GM20000 (cell line): ENCODE data around the gene SLC30A4.

Source experiments
- DNase-seq: peaks from one replicate; pipeline ENCODE4 v3.0.0; 2012; ENCODE audit warnings: low spot score
- TF ChIP-seq, protein P1 (sequence below): IDR thresholded peaks from 2 replicates; pipeline ENCODE4 v1.5.1; 2012; ENCODE audit warnings: mild to moderate bottlenecking, control low read depth; ENCODE audit errors: extremely low read depth, missing control alignments

SLC30A4 gene

DNA sequence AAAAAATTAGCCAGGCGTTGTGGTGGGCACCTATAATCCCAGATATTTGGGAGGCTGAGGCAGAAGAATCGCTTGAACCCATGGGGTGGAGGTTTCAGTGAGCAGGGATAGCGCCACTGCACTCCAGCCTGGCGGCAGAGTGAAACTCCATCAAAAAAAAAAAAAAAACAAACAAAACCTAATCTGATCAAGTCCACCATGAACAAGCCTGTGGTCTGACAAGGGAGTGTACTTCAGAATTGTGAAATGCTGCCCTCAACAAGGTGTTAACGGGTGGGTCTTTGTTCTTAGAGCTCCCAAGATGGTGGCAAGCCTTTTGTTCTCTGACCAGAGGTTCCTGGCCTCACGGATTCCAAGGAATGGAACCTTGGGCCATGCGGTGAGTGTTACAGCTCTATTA, 24.2 kb upstream of the SLC30A4 start:
- DNase-seq: no peak
- TF ChIP-seq, protein P1, sequence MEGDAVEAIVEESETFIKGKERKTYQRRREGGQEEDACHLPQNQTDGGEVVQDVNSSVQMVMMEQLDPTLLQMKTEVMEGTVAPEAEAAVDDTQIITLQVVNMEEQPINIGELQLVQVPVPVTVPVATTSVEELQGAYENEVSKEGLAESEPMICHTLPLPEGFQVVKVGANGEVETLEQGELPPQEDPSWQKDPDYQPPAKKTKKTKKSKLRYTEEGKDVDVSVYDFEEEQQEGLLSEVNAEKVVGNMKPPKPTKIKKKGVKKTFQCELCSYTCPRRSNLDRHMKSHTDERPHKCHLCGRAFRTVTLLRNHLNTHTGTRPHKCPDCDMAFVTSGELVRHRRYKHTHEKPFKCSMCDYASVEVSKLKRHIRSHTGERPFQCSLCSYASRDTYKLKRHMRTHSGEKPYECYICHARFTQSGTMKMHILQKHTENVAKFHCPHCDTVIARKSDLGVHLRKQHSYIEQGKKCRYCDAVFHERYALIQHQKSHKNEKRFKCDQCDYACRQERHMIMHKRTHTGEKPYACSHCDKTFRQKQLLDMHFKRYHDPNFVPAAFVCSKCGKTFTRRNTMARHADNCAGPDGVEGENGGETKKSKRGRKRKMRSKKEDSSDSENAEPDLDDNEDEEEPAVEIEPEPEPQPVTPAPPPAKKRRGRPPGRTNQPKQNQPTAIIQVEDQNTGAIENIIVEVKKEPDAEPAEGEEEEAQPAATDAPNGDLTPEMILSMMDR: no peak

DNA sequence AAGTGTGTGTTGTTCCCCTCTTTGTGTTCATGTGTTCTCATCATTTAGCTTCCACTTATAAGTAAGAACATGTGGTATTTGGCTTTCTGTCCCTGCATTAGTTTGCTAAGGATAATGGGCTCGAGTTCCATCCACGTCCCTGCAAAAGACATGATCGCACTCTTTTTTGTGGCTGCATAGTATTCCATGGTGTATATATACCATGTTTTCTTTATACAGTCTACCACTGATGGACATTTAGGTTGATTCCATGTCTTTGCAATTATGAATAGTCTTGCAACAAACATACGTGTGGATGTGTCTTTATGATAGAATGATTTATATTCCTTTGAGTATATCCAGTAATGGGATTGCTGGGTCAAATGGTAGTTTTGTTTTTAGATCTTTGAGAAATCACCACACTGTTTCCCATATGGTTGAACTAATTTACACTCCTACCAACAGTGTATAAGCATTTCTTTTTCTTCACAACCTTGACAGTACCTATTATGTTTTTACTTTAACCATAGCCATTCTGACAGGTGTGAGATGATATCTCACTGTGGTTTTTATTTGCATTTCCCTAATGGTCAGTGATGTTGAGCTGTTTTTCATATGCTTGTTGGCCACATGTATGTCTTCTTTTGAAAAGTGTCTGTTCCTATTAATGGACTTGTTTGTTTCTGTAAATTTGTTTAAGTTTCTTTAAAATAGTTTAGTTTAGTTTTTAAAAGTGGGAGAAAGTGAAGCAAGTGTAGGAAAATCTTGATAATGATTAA, 21.9 kb upstream of the SLC30A4 start:
- DNase-seq: no peak
- TF ChIP-seq, protein P1: no peak

DNA sequence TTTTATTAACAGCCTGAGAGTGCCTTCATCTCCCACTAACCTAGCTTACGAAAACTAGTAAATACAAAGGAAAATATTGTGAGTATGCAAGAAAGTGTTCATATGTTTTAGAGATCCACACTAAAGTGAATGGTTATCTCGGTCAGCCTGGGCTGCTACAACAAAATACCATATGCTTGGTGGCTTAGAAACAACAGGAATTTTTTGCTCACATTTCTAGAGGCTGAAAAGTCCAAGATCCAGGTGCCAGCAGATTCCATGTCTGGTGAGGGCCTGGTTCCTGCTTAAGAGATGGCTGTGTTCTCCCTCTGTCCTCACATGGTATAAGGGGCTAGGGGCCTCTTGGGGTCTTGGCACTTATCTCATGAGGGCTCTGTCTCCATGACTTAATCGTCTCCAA, 20.5 kb upstream of the SLC30A4 start:
- no peak for DNase-seq
- TF ChIP-seq, protein P1: no peak

DNA sequence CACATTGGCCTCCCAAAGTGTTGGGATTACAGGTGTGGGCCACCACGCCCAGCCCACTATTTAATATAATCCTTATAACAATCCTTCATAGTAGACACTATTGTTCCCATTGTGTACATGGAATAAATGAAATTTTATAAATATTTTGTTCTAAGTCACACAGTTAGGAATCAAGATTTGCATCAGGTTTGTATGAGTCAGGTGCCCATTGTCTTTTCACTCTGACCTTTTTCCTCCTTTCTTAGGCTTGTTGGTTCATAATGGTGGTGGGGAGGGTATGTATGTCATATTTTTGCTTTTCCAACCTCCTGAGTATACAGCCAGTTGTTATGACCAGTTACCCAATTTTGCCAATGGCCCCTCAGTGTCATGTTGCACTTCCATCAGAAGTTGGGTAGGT, 18.0 kb upstream of the SLC30A4 start:
- DNase-seq: no peak
- TF ChIP-seq, protein P1: no peak

DNA sequence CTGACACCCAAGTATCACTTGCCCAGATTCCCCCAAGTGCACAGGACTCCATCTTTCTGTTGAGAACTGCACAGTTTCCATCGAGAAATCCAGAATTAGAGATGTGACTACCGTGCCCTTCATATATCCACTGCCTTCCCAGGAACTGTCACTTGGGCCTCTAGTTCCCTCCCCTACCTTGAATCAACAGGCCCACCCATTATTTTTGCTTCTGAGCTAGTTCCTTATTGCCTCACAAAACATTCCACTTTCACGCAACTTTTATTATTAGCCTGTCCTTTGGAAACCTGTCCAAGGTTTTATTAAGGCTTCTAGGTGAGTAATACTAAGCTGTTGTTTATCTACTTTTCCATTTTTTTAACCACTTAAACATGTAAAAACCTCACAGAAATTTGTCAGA, 17.1 kb upstream of the SLC30A4 start:
- TF ChIP-seq, protein P1: no peak
- DNase-seq: no peak

DNA sequence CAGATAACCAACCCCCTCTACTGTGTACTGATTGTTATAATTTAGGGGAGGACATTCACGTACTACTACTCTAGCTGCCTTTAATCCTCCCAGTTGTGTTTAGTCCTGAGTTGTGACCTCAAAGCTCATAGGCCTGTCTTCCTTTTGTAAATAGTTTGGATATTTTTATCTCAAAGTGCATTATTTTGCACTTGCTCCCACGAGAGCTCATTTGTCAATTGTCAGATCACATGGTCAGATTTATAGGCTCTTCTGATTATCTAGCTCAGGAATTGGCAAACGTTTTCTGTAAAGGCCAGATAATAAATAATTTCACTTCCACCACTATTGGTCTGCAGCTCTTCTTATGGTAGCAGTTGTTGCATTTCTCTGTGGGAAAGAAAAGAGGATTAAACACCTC, 14.4 kb upstream of the SLC30A4 start:
- TF ChIP-seq, protein P1: no peak
- no peak for DNase-seq

DNA sequence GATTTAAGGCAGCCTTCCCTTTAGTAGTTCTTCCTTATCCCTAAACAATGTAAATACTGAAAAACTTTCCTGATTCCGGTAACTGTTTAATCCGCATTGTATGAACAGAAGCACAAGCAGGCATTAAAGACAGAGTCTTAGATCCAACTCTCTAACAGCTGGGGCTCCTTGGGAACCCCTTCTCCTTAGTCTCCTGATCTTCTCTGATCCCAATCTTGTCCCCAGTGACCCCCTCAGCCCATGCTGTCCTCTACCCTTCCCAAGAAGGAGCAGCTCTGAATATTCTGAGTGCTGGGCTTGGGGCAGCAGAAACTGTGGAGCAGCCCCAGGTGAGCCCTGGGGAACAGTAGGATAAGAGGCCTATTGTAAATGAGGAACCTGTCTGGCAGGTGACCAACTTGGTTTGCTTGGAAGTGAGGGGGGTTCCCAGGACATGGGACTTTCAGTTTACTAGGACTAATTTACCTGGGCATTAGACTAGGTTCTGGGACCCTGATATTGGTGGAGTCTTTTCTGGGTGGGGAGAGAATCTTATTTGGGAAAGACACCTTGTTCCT, 13.0 kb upstream of the SLC30A4 start:
- DNase-seq: no peak
- TF ChIP-seq, protein P1: no peak
